Cardiac muscle cell (in vitro differentiated cells and primary cell): ENCODE results near the gene OR13C2. TPM values are rescaled to one million over a fixed set of nuclear protein-coding genes. Genes with fewer than 3 reads are reported as not detected.

Source experiments
- DNase-seq, 2 donors: peaks; one replicate each; pipeline versions ENCODE4 v3.0.0 to v3.0.0-alpha.2; 2010 to 2017; ENCODE audit warnings: low read depth in 1 of 2, low spot score in 1 of 2
- H3K27ac ChIP-seq: fragments of 200-600 bp; sonication (generic); 2 replicates; pipeline ENCODE4 v1.5.1; 2016
- H3K27me3 ChIP-seq: fragments of 200-600 bp; sonication (generic); 2 replicates; pipeline ENCODE4 v1.6.0; 2016; ENCODE audit warnings: control low read depth
- H3K36me3 ChIP-seq: fragments of 200-600 bp; sonication (generic); 2 replicates; pipeline ENCODE4 v1.5.1; 2016; ENCODE audit warnings: control low read depth
- H3K4me1 ChIP-seq: fragments of 200-600 bp; sonication (generic); 2 replicates; pipeline ENCODE4 v1.8.1; 2017; ENCODE audit warnings: low read depth, mild to moderate bottlenecking, mixed run types
- H3K4me3 ChIP-seq: fragments of 200-600 bp; sonication (generic); 2 replicates; pipeline ENCODE4 v1.5.1; 2016; ENCODE audit warnings: mild to moderate bottlenecking
- H3K9me3 ChIP-seq: fragments of 200-600 bp; sonication (generic); 2 replicates; pipeline ENCODE4 v1.5.1; 2017; ENCODE audit warnings: low read depth, mild to moderate bottlenecking, control low read depth
- polyA plus RNA-seq: library from polyadenylated mRNA; unstranded; fragments of >200 nt; fragmentation: Nextera tagmentation; extraction: Ambion mirVana; gene quantifications from 2 replicates; pipeline ENCODE4 v1.2.1, GENCODE V29; 2016
- total RNA-seq: library from RNA; depleted of rRNA; stranded (reverse); fragments of >200 nt; gene quantifications from 2 replicates; pipeline ENCODE4 v1.2.3, GENCODE V29; 2016
- TF ChIP-seq, protein P1 (sequence below): IDR thresholded peaks from 2 replicates; pipeline ENCODE4 v1.5.1; 2012; ENCODE audit warnings: low read depth, mild to moderate bottlenecking, low read length

OR13C2 gene
- total and polyA plus RNA-seq, 2 experiments from 2014 or later, result 0.48 TPM; not detected in 1

DNA sequence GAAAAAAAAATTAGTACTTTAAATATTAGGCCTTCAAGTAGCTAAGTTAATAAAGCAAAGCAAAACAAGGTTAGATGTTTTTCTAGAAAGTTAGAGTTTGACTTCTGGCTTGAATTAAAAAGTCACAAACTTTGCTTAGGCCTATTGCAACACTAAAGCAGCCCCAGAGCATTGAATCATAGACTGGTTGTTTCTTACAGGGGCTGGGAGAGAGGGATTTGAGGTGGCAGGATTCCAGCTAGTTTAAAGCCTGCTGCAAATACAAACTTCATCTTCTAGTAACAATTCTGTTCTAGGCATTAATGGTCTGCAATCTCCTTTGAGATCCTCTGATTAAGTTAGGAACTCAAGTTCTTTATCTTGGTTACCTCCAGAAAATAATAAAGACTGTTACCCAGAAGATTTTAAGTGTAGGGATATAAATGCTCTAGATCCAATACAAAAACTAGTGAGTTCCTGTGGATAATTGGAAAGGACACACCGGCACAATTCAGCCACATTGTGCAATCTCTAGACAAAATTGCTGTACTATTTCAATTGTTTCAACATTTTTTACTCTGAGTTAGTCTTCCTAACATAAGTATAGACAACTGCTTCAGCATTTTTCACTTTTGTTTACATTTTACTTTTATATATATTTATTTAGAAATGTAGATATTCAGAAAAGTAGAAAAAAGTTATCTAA, 18.8 kb downstream of the OR13C2 start:
- peak in 1 of 2 donors; percentile 16 for DNase-seq
- Histone ChIP-seq H3K4me1 (no peaks in the 10 kb centered on the region), H3K36me3 (no peaks in the 10 kb centered on the region), H3K4me3 (no peak overlapping the region), H3K27ac (no peak overlapping the region), H3K27me3 (no peaks in the 10 kb centered on the region), H3K9me3 (no peaks in the 10 kb centered on the region)
- TF ChIP-seq, protein P1, sequence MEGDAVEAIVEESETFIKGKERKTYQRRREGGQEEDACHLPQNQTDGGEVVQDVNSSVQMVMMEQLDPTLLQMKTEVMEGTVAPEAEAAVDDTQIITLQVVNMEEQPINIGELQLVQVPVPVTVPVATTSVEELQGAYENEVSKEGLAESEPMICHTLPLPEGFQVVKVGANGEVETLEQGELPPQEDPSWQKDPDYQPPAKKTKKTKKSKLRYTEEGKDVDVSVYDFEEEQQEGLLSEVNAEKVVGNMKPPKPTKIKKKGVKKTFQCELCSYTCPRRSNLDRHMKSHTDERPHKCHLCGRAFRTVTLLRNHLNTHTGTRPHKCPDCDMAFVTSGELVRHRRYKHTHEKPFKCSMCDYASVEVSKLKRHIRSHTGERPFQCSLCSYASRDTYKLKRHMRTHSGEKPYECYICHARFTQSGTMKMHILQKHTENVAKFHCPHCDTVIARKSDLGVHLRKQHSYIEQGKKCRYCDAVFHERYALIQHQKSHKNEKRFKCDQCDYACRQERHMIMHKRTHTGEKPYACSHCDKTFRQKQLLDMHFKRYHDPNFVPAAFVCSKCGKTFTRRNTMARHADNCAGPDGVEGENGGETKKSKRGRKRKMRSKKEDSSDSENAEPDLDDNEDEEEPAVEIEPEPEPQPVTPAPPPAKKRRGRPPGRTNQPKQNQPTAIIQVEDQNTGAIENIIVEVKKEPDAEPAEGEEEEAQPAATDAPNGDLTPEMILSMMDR, result no peak

DNA sequence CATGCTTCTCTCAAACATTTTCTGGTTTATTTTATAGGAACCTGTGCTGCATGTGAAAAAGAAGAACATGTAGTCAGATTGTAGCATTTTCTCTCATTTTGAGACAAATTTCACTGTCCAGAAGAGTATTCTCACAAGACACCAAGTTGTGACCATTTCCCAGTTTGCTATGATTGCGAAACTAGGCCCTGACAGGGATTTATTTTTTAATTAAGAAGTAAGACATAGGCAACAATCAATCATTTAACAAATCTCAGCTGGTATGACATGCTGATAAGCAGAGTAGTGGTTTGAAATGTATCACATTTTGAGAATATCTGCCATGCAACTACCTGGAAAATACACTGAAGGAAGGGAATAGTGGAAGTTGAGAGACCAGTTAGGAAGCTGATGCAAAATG, 24.9 kb downstream of the OR13C2 start:
- H3K27me3 ChIP-seq, result no peaks in the 10 kb centered on the region
- no peaks in the 10 kb centered on the region for H3K36me3 ChIP-seq
- H3K4me3 ChIP-seq, result no peak overlapping the region
- TF ChIP-seq, protein P1, result no peak
- H3K4me1 ChIP-seq, result no peaks in the 10 kb centered on the region
- no peaks in the 10 kb centered on the region for H3K9me3 ChIP-seq
- H3K27ac ChIP-seq, result no peak overlapping the region
- DNase-seq, result no peak

DNA sequence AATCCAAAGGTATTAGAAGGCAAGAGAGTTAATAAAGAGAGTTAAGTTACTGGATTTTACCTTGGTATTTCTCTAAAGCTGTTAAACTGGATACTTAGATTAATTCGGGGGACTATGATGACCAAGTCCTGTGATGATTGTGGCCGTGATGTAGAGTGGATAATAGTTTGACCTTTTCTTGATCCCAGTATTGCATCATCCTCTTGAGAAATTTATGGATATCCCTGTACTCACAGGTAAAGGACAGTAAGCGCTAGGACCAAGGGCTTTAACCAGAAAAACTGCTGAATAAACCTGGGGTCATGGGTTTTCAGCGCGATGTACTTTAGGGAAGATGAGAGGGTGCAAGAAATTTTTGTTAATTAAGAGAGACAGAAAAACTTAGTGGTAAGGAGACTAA, 28.2 kb downstream of the OR13C2 start:
- no peak for DNase-seq
- Histone ChIP-seq H3K27me3 (no peaks in the 10 kb centered on the region), H3K36me3 (no peaks in the 10 kb centered on the region), H3K27ac (no peak overlapping the region), H3K4me3 (no peak overlapping the region), H3K9me3 (no peaks in the 10 kb centered on the region), H3K4me1 (no peaks in the 10 kb centered on the region)
- TF ChIP-seq, protein P1, result no peak

DNA sequence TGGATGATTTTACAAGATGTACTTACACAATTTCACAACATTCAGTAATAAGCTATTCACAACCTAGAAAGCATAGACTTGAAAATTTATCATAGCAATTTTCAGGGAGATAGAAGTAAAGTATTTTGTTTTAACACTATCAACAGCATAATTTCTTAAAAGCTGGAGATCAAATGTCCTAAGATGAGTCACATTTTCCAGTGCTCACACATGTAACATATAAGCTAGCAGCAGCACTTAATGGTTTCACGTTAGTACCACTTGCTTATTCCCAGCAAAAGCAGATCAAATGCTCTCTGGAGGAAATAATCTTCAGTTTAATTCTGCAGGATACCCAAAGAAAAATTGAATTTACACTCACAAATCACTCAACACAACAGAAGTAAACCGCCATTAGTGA, 30.0 kb downstream of the OR13C2 start:
- no peak for DNase-seq
- H3K9me3 ChIP-seq, result no peaks in the 10 kb centered on the region
- no peaks in the 10 kb centered on the region for H3K27me3 ChIP-seq
- TF ChIP-seq, protein P1, result no peak
- H3K4me1 ChIP-seq, result no peaks in the 10 kb centered on the region
- H3K4me3 ChIP-seq, result no peak overlapping the region
- H3K27ac ChIP-seq, result no peak overlapping the region
- no peaks in the 10 kb centered on the region for H3K36me3 ChIP-seq

- no peak overlapping the region for H3K27ac ChIP-seq
- DNase-seq, result no peak
- H3K9me3 ChIP-seq, result no peaks in the 10 kb centered on the region
- TF ChIP-seq, protein P1, result no peak
- no peaks in the 10 kb centered on the region for H3K36me3 ChIP-seq
- no peak overlapping the region for H3K4me3 ChIP-seq
- no peaks in the 10 kb centered on the region for H3K27me3 ChIP-seq
- H3K4me1 ChIP-seq, result no peaks in the 10 kb centered on the region
These were observed 32.8 kb downstream of the OR13C2 start for GRCh38 chr9:104572612-104573011.
